HEK293T (cell line): ENCODE data around the gene MAP3K21.

ENCODE experiments used
- FOXA1 ChIP-seq: fragments of 450-650 bp; IDR thresholded peaks from 2 replicates; pipeline ENCODE4 v1.6.1; 2016; ENCODE audit warnings: mild to moderate bottlenecking
- FOXM1 ChIP-seq: fragments of 450-650 bp; IDR thresholded peaks from 2 replicates; pipeline ENCODE4 v1.6.1; 2017; ENCODE audit warnings: mild to moderate bottlenecking, borderline replicate concordance
- SUZ12 ChIP-seq: fragments of 450-650 bp; IDR thresholded peaks from 2 replicates; pipeline ENCODE4 v1.6.1; 2016; ENCODE audit warnings: mild to moderate bottlenecking

DNA sequence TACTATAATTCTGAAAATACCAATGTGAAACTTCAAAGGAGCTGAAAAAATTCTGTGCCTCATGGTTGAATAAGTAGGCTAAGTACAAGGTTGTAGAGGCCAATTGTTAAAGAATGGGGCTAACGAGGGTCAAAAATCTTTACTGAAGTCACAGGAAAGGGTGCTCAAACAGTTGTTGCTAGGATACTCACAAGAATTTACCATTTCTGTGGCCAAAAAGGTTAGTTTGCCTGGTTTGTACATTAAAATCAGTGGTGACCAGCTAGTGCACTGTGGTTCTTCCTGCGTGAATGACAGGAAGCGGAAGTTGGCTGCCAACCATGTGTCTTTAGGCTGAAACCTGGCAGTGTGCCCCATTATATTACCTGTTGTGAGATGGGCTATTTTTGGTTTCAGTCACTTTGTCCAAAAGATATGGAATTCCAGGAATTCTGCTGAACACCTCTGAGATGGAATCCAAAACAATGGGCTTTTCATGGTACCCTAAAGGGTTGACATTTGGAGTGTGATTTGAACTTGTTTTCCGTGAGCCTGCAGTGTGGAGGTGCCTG is 13.5 kb downstream of the MAP3K21 start:
- no peak for TF ChIP-seq FOXA1
- no peak for TF ChIP-seq FOXM1
- no peak for TF ChIP-seq SUZ12
